Ammon's horn (tissue), 1 donor: ENCODE results near the gene NCAPD3.
A peak's percentile ranks its signal among the peaks of the same experiment; 100 is the strongest.
"Not testable (repeated sequence)": the region's sequence is repeated elsewhere in the genome, so short reads cannot be mapped to it uniquely, and the experiment has no call there.

Experiments
- DNase-seq: peaks from one replicate; pipeline ENCODE4 v3.0.0-alpha.2; 2016; ENCODE audit warnings: low spot score

Gene NCAPD3

DNA sequence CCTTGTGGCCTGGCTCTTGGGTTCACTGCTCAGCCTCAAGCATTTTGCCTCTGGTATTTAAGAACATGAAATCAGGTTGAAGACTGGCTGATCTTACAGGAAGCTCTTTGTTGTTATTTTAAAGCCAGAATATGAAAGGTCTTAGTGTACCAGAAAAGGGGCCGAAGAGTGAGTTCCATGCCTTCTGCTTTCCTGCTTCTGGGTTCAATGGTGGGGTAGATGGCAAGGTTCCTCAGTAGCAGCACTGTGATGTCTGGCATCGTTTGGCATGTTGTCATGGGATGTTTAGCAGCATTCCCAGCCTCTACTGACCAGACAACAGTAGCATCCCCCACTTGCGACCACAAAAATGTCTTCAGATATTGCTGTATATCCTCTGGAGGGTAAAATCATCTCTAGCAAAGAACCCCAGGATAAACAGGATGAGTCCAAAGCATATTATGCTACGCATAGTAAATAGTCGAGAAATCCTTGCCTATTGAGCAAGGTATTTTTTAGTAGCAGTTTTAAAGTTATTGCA, 3.1 kb upstream of the NCAPD3 start:
- DNase-seq, result no peak

DNA sequence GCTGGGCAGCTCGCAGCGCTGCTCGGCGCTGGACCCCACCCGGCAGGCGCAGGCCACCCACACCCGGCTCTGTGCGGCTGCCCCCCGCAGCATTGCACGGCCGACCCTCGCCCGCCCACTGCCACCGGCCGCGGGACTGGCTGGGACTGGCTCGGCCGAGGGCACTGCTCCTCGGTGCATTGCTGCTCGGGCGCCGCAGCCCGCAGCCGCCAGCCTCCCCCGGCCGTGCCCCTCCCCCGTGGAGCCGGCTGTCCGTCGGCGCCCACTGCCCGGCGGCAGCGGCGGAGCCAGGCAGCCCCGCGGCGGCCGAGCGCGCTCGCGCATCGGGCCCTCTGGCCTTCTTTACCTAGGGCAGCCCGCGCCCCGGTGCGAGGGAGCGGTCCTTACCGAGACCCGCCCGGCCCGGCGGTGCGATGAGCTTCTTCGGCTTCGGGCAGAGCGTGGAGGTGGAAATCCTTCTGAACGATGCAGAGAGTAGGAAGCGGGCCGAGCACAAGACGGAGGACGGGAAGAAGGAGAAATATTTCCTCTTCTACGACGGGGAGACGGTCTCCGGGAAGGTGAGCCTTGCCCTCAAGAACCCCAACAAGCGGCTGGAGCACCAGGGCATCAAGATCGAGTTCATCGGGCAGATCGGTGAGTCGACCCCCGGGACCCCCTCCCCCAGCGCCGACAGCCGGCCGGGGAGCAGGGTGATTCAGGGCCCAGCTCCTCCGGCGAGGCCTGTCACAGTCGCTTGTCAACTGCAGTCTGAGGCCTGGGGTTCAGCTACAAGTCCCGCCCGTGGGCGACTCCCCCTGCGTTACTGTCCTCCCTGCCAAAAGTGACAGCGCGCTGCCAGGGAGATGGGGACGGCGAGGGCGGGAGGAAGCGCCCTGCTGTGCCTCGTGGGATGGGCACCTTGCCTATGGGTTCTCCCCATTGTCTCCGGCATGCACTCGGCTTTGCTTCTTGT, 1.2 kb upstream of the NCAPD3 start:
- peak; percentile 87 for DNase-seq

DNA sequence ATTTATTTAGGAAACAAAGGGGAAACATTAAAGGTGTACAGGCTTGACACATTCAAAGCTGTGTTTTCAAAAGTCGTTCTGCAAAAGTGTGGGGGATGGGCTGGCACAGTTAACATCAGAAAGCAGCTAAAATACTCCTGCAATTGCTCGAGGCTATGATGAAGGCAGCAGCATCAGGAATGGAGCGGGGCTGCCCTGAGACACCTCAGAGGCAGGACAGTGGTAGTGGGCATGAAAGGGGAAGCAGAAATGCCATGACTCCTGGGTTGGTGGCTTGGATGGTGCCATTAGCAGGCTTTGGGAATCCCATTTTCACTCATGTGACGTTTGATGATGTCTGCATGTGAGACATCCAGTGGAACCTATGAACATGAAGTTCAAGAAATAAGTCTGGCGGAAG, 646 bp downstream of the NCAPD3 start:
- DNase-seq, result no peak

DNA sequence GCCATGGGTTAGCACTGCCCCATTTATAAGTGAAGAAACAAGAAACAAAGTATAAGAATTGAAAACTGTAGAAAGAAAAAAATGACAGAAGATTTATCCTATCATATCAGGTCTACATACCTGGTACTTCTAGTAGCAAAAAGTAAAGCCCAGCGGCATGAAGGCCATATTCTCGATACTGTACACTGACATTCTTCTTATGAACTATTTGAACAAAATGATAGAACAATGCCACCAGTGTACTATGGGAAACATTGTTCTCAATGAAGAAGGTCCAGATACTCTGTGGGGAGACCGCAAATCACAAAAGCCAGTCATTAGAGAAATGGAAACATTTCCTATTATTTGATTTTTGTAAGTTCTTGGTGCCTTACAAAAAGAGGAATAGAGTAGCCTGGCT, 7.0 kb downstream of the NCAPD3 start:
- DNase-seq, result no peak

DNA sequence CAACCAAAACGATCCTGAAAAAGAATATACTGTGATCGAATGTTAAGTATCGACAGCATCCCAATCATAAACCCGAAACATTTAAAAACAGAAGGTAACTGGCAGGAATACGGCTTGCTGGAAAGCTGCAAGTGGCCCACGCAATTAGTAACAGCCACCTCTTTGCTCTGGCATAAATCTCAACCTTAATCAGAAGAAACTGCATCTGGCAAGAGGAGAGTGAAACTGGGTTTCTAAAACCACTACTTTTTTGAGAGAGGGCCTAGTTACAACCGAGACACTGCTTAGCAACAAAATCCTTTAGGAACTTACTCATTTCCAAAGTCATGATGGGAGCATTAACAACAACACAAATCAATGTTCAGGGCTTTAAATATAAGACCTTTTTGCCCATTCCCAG, 7.9 kb downstream of the NCAPD3 start:
- no peak for DNase-seq

DNA sequence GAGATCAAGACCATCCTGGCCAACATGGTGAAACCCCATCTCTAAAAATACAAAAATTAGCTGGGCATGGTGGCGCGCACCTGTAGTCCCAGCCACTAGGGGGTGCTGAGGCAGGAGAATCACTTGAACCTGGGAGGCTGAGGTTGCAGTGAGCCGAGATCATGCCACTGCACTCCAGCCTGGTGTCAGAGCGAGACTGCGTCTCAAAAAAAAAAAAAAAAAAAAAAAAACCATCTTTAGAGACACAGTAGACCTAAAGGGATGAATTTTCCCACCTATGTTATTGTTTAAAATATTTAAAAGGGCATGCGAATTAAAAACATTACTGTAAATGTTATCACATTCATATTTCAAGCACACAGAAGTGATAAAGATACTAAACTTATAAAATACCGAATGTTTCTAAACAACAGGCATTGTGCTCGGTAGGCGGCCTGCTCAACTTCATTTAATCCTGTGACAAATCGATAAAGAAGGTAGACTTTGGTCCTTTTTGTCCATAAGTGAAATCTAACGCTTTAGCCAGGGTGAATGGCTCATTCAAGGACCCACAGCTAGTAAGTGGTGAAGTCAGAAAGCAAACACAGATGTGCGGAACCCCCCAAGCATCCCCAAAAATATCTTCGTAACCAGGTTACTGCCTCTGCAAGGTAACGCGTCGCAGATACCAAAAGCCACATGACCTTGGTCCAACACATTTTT, 16.1 kb downstream of the NCAPD3 start:
- DNase-seq, result no peak

DNA sequence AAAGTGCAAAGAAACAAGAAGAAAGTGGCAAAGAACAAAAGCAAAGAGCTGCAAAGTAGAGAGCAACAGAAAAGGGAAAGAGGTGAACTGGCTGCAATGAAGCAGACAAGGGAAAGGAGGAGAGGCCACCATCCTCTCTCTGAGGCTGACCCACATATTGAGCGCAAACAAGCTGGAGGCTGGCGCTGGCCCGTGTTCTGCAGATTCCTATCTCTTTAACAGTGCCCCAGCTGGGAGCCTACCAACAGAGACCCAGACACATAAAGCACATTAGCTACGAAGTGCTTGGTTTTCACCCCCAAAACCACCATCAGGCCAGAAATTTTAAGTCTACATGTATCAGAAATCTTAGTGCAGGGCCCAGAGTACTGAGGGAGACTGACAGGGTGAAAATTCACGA, 17.6 kb downstream of the NCAPD3 start:
- no peak for DNase-seq

DNA sequence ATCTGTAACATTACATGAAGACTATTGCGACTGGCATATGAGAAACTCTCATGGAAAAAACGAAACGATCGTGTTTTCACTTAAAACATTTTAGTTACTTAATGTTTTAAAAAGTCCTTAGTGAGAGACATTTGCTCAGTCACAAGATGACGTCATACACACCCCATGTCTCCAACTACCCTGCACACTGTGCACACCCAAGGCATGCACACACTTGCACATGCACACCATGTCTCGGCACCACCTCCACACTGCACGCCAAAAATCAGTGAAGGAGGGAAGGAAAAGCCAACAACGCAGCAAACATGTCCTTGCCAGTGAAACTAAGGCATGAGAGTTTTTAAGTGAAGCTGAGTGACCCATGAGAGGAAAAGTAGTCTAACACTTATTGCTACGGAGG, 18.0 kb downstream of the NCAPD3 start:
- DNase-seq, result no peak

DNA sequence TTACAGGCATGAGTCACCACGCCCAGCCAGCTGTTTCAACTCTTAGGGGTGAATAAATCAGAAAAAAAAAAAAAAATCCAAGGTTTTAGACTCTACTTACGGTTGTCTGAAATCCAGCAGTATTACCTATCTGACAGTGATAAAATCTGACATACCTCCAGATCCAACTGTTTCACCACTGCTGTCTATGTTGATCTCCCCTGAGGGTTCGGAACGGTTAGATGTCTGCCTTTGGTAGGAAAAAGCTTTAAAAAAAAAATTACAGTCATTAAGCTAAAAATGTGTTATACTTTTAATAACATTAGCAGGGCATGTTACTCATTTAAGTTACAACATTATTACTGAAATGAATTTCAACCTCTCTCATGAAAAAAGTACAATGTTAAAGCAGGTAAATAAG, 21.1 kb downstream of the NCAPD3 start:
- DNase-seq, result no peak

DNA sequence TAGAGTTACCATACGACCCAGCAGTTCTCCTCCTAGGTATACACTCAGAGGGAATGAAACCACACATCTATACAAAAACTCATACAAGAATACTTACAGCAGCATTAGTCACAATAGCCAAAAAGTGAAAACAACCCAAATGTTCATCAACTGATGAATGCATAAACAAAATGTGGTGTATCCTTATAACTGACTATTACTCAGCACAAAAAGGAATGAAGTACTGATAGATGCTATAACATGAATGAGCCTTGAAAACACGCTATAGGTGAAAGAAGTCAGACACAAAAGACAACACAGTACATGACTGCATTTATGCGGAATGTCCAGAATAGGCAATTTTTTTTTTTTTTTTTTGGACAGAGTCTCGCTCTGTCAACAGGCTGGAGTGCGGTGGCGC, 23.1 kb downstream of the NCAPD3 start:
- DNase-seq, result no peak

DNA sequence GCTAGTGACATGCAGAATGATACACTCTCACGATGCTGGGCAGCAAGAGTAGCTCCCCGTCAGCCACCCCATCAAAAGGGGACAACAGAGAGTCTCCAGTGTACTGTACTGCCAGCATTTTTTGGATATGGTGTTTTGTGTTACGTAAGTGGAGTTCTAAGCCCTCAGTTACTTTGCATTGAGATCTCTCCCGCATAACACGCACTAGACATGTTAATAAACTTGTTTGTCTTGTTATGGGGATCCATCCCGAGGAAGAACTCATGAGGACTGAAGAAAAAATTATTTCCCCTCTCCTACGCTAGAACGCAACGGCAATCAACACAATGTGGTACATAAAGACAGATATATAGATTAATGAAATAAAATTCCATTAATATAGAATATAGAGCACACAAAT, 24.2 kb downstream of the NCAPD3 start:
- DNase-seq, result no peak

DNA sequence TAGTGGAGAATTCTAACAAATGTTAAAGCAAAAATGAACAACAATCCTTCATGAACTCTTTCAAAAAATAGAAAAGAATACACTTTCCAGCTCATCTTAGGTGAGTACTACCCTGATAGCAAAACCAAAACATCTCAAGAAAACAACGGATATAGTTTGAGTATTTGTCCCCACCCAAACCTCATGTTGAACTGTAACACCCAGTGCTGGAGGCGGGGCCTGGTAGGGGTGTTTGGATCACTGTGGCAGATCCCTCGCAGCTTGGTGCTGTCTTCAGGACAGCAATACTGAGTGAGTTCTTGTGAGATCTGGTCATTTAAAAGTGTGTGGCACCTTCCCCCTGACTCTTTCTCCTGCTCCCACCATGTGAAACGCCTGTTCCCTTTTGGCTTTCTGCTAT, 27.0 kb downstream of the NCAPD3 start:
- no peak for DNase-seq

DNA sequence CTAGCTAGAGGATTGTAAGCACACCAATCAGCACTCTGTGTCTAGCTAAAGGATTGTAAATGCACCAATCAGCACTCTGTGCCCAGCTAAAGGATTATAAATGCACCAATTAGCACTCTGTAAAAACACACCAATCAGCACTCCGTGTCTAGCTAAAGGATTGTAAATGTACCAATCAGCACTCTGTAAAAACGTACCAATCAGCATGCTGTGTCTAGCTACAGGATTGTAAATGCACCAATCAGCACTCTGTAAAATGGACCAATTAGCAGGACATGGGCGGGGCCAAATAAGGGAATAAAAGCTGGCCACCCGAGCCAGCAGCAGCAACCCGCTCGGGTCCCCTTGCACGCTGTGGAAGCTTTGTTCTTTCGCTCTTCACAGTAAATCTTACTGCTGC, 35.7 kb downstream of the NCAPD3 start:
- DNase-seq, result not testable (repeated sequence)

DNA sequence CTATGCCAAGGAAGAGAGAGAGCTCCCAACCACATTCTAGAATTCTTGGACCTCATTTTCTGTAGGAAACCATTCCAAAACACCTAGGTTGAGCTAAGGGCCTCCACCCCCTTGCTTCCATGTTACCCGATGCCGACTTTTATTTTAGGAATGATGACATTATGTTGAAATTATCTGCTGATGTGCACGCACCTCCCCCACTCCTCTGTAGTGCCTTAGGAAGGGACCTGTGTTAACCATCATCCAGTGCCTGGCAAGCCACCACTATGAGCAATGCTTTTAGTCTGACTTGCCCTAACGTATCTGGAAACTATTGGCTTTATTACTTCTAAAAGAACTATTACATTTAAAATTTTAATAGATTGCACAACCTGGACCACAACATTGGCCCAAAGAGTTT, 42.1 kb downstream of the NCAPD3 start:
- no peak for DNase-seq

DNA sequence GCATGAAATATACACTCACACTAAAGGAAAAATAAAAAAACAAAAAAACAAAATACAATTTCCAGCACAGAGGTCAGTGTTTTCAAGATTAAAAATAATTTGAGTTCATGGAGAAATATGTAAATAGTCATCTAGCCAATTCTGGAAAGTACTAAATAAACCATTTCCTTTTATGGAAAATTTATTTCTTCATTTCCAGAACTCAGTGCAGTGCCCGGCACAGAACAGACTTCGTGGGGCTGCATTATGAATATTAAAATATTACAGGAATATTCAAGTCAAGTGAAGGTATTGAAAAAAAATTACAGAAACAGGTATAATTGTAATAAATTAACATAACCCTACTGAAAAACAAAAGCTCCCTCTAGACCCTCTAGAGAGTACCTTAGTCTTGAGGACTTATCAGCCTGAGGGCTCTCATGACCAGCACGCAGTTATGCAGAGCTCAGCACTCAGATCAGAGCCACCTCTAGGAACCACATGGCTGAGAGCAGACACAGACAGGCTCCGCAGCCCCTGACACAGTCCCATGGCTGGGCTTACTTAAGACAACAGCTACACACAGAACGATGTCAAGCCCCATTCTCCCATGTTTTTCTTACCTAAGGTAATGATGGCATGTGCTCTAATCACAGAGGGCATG, 45.6 kb downstream of the NCAPD3 start:
- no peak for DNase-seq

DNA sequence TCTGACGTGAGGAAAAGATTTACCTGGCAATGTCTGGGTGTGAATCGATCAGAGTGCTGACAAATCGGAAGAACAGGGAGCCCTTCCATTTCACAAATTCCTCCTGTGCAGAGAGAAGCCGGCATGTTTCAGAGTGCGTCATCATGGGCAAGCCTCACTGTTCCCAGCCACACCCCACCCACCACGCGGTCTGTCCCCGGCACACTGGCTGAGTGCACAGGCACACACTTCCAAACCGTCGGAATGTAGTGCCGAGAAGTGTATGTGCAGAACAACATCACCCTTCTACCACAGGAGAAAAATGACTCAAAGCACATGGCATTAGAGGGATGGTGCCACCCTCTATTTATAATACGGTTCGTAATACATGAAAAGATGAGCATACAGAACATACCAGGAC, 47.5 kb downstream of the NCAPD3 start:
- DNase-seq, result peak; percentile 70

DNA sequence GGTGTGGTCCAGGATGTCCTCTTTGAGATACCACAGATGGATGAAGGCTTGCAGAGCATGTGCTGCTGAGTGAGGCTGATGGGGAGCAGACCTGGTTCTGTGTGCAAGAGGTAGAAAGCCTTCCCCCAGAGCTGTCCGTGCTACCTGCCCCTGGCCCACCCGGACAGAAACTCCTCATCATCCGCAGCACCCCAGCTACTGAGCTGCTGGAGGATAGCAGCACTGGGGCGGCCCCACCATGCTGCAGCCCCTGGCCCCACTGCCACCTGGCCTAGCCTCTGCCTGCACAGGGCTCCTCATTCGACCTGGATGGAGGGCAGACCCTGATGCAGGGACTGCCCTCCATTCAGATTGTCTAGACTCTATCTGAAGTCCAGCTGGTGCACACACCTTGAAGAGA, 50.5 kb downstream of the NCAPD3 start:
- no peak for DNase-seq

DNA sequence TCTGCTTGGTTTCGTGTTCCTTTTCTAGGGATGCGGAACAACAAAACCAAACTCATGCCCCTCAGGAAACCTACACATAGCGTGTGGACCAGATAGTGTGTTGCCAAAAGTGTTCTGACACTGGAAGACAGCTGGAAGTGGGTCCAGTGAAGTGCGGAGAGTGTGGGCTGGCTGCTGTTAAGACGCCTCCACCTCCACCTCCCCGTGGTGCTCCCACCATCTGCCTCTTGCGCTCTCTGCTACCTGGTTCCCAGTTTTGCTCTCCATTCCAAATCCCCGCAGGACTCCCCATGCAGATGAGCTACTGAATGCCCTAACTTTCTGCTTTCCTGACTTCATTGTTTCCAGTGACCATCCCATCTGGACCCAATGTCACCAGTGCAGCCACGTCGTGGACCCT, 51.8 kb downstream of the NCAPD3 start:
- DNase-seq, result no peak

DNA sequence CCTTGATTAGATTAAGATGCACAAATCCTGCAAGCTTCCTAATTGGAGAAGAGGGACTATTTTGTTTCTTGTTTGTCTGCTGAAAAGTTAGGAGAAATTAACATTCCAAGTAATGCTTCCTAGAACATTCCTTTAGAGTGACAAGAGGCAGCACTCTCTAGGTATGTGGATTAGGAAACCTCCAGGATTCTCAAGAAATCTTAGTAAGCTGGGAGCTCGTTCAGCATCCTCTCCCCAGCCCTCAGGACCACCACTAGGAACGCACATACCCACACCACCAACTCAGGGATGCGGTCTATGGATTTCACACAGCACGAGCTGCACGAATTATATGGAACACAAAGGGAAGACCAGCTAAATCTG, 52.9 kb downstream of the NCAPD3 start:
- no peak for DNase-seq

DNA sequence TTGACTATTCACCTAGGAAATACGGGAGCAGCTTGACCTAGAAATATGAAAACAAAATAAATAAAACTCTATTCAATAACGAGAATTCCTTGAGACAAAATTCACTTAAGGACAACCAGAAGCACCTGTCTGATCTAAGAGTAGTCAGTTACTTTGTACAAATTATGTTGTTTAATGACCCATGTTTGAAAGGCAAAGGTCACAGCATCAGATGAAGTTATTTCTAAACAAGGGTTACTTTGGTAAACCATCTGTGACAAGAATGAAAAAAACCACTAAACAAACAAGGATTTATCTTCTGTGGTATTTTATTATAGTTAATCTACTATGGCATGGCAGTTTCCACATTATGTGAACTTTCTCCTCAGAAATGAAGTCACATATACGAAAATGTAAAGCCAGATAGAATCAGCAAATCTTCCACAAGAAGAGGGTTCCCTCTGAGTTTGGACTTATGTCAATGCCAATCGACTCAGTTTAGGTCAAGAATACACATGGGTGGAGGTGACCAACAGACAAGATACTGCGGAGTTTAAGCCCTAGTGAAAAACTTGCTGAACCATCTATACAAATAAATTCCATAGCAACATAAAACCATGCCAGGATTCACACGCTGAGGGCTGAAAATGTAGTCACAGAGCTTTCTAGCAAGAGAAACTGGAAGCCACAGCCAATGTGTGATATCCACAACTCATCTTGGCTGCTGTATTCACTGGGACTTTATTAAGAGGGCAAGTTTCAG, 53.4 kb downstream of the NCAPD3 start:
- no peak for DNase-seq

DNA sequence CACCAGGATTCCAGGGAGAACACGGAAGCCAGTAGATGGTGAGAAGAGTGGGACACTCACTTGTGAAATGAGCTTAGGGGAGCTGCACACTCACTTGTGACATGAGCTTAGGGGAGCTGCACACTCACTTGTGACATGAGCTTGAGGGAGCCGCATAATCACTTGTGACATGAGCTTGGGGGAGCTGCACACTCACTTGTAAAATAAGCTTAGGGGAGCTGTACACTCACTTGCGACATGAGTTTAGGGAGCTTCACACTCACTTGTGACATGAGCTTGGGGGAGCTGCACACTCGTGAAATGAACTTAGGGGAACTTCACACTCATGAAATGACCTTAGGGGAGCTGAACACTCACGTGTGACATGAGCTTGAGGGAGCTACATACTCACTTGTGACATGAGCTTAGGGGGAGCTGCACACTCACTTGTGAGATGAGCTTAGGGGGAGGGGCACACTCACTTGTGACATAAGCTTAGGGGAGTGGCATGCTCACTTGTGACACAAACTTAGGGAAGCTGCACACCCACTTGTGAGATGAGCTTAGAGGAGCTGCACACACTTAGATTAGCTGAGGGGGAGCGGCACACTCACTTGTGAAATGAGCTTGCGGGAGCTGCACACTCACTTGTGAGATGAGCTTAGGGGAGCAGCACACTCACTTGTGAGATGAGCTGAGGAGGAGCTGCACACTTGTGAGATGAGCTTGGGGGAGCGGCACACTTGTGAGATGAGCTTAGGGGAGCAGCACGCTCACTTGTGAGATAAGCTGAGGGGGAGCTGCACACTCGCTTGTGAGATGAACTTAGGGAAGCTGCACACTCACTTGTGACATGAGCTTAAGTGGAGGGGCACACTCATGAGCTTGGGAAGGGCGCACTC, 59.0 kb downstream of the NCAPD3 start:
- no peak for DNase-seq
